AG10803 (cell line): ENCODE results near the gene SAP30L.
A peak's percentile ranks its signal among the peaks of the same experiment; 100 is the strongest.

Experiments used
- DNase-seq: peaks from one replicate; pipeline ENCODE4 v3.0.0; 2010; ENCODE audit warnings: low read depth
- H3K4me3 ChIP-seq: 2 replicates; pipeline ENCODE4 v1.5.1; 2011; ENCODE audit warnings: mild to moderate bottlenecking, low read length, control low read depth
- CTCF ChIP-seq: conservative IDR thresholded peaks from 2 replicates; pipeline ENCODE4 v1.5.1; 2011; ENCODE audit warnings: mild to moderate bottlenecking, low read length, control low read depth, inconsistent platforms

SAP30L gene

GRCh38 chr5:154470137-154470536 is 24.3 kb downstream of the SAP30L start:
- H3K4me3 ChIP-seq = no peak overlapping the region
- no peak for TF ChIP-seq CTCF
- no peak for DNase-seq

- DNase-seq = no peak
- no peak overlapping the region for H3K4me3 ChIP-seq
- no peak for TF ChIP-seq CTCF
Measured at GRCh38 chr5:154470947-154471870, 25.4 kb downstream of the SAP30L start.

- TF ChIP-seq CTCF = no peak
- no peak overlapping the region for H3K4me3 ChIP-seq
- peak; percentile 17 for DNase-seq
Measured at GRCh38 chr5:154472871-154473580, 27.2 kb downstream of the SAP30L start.

GRCh38 chr5:154473581-154474283 is 27.9 kb downstream of the SAP30L start:
- no peak overlapping the region for H3K4me3 ChIP-seq
- no peak for DNase-seq
- no peak for TF ChIP-seq CTCF

- DNase-seq = no peak
- H3K4me3 ChIP-seq = no peak overlapping the region
- no peak for TF ChIP-seq CTCF
Measured at GRCh38 chr5:154474396-154475334, 28.9 kb downstream of the SAP30L start.

- no peak for TF ChIP-seq CTCF
- DNase-seq = no peak
- no peak overlapping the region for H3K4me3 ChIP-seq
Measured at GRCh38 chr5:154475591-154476353, 30.0 kb downstream of the SAP30L start.
